GM10266 (cell line): ENCODE measurements around the gene CDC42BPA.
A peak's percentile ranks its signal among the peaks of the same experiment; 100 is the strongest.
"Not testable (repeated sequence)": the region's sequence is repeated elsewhere in the genome, so short reads cannot be mapped to it uniquely, and the experiment has no call there.

Experiments used
- DNase-seq: peaks from one replicate; pipeline ENCODE4 v3.0.0; 2012; ENCODE audit errors: extremely low spot score
- TF ChIP-seq, protein P1 (sequence below): IDR thresholded peaks from 2 replicates; pipeline ENCODE4 v1.5.1; 2012; ENCODE audit warnings: mild to moderate bottlenecking, low read depth; ENCODE audit not compliant: control insufficient read depth, insufficient read depth; ENCODE audit errors: missing control alignments

Gene CDC42BPA

GRCh38 chr1:227245613-227246320, 72.5 kb downstream of the CDC42BPA start:
- DNase-seq, result no peak
- TF ChIP-seq, protein P1, sequence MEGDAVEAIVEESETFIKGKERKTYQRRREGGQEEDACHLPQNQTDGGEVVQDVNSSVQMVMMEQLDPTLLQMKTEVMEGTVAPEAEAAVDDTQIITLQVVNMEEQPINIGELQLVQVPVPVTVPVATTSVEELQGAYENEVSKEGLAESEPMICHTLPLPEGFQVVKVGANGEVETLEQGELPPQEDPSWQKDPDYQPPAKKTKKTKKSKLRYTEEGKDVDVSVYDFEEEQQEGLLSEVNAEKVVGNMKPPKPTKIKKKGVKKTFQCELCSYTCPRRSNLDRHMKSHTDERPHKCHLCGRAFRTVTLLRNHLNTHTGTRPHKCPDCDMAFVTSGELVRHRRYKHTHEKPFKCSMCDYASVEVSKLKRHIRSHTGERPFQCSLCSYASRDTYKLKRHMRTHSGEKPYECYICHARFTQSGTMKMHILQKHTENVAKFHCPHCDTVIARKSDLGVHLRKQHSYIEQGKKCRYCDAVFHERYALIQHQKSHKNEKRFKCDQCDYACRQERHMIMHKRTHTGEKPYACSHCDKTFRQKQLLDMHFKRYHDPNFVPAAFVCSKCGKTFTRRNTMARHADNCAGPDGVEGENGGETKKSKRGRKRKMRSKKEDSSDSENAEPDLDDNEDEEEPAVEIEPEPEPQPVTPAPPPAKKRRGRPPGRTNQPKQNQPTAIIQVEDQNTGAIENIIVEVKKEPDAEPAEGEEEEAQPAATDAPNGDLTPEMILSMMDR, result no peak

- no peak for DNase-seq
- TF ChIP-seq, protein P1, result no peak
Measured at GRCh38 chr1:227244339-227245118, 73.8 kb downstream of the CDC42BPA start.

DNA sequence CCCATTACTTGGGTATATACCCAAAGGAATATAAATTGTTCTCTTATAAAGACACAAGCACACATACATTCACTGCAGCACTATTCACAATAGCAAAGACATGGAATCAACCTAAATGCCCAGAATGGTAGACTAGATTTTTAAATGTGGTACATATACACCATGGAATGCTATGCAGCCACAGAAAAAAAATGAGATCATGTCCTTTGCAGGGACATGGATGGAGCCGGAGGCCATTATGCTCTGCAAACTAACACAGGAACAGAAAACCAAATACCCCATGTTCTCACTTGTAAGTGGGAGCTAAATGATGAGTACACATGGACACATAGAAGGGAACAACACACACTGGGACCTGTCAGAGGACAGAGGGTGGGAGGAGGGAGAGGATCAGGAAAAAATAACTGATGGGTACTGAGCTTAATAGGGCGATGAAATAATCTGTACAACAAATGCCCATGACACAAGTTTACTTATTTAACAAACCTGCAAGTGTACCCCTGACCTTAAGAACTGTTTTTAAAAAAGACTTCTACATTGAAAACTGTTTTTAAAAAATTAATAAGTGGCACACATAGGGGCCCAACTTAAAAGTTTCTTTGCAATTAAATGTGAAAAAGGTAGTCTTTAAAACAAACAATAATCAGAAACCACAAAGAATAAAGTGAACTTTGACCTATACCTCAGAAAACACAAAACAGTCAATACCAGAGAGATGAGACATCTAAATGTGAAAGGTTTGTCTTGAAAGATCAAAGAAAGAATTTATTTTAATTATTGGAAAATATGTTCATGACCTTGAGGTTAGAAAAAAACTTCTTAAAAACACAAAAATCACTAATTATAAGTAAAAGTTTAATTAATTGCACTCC, 75.2 kb downstream of the CDC42BPA start:
- no peak for DNase-seq
- TF ChIP-seq, protein P1, result no peak

- DNase-seq, result no peak
- TF ChIP-seq, protein P1, result no peak
Measured at GRCh38 chr1:227240983-227241382, 77.3 kb downstream of the CDC42BPA start.

GRCh38 chr1:227234998-227235405, 83.3 kb downstream of the CDC42BPA start:
- DNase-seq, result peak; percentile 11
- TF ChIP-seq, protein P1, result no peak

- not testable (repeated sequence) for DNase-seq
Measured at GRCh38 chr1:227231128-227231527, 87.2 kb downstream of the CDC42BPA start.

DNA sequence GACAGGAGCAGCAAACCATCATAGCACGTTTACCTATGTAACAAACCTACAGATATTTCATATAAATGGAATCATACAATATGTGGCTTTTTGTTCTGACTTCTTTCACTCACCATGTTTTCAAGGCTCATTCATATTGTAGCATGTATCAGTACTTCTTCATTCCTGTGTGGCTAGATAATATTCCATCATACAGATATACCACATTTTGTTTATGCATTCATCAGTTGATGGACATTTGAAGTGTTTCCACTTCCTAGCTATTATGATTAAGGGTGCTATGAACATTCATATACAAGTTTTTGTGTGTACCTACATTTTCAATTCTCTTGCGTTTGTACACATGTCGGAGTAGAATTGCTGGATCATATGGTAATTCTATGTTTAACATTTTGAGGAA, 90.1 kb downstream of the CDC42BPA start:
- TF ChIP-seq, protein P1, result no peak
- DNase-seq, result no peak
